ENCODE results near the gene YPEL4. TPM values are rescaled to one million over a fixed set of nuclear protein-coding genes. Genes with fewer than 3 reads are reported as not detected.

Gene YPEL4
- total RNA-seq, 1 experiment from 2014 or later = 0.32 TPM

DNA sequence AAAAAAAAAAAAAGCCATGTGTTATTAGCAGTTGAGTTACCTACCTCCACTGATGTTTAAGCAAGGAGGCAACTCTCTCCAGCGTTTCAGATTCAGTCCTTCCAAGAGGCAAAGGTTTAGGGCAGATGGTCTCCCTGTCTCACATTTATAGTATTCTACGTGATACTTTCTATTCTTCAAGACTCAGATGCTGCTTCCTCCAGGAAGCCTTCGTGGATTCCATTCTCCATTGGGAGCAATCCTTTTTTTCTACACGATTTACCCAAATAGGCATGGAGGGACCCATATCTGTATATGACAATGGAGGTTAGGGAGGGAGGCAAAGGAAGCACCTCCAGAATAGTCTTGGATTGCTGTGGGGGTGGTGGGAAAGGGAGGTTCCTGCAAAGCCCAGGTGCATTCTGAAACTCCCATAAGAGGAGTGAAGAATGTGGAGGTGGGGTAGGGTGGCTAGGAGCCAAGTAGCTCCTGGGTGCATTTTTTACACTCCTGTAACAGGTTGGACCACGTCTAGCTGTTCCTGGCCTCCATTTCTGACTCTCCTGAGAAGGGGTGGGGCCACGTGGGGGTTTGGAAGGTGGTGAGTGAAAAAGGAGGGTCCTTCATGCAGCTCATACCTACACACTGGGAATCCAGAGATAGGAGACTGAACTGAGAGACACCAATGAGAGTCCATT, 16.2 kb downstream of the YPEL4 start:
- Histone ChIP-seq H3K9ac (ENCODE audit: low read length) (no peak overlapping the region), H4K20me1 (ENCODE audit: insufficient read depth) (no peaks in the 10 kb centered on the region), H2AFZ (ENCODE audit: low read depth, low read length, poor library complexity, severe bottlenecking) (no peak overlapping the region), H3K79me2 (ENCODE audit: insufficient read depth, low read length) (peaks cover 1% of the 10 kb centered on the region; the same call in 1 of the 2 replicates), H3K4me2 (ENCODE audit: low read length) (no peak overlapping the region), H3K4me3 (replicated peaks in 1 of 2; ENCODE audit: low read depth in 1 of 2, low read length in 2 of 2) (no peak overlapping the region), H3K27ac (ENCODE audit: low read depth, low read length) (no peak overlapping the region), H3K9me3 (ENCODE audit: control insufficient read depth in 1 of 2, insufficient read depth in 1 of 2, low read depth in 1 of 2, low read length in 2 of 2) (no peaks in the 10 kb centered on the region), H3K27me3 (ENCODE audit: insufficient read depth, low read length) (peaks cover 13% of the 10 kb centered on the region; the same call in 1 of the 2 replicates), H3K9me2 (ENCODE audit: insufficient read depth) (no peaks in the 10 kb centered on the region), H3K4me1 (ENCODE audit: control insufficient read depth in 1 of 2, insufficient read depth in 2 of 2, low read length in 2 of 2) (peaks cover 0 to 17% of the 10 kb centered on the region in 2 experiments; a peak in 2 of 4 replicates), H3K36me3 (ENCODE audit: control insufficient read depth in 1 of 2, insufficient read depth in 2 of 2, low read length in 2 of 2) (no peaks in the 10 kb centered on the region)
- CTCF ChIA-PET = interaction anchor here (0.7 kb wide), 1 partner anchor 11 kb away, joined by 3 read pairs; no protein-coding TSS in a partner anchor
- TF ChIP-seq MAX (IDR thresholded peaks at IDR 0.05) (no peak), TCF7L2 (IDR thresholded peaks at IDR 0.05; ENCODE audit: borderline replicate concordance, extremely low read depth, insufficient read depth, insufficient read length) (no peak), POLR2A (IDR thresholded peaks at IDR 0.05; ENCODE audit: borderline replicate concordance, extremely low read depth, insufficient read depth, insufficient read length) (no peak), ELF1 (IDR thresholded peaks at IDR 0.05; ENCODE audit: borderline replicate concordance, low read depth) (no peak), EZH2phosphoT487 (IDR thresholded peaks at IDR 0.05; ENCODE audit: borderline replicate concordance) (no peak), EZH2 (IDR thresholded peaks at IDR 0.05) (no peak), JUND (IDR thresholded peaks at IDR 0.05) (no peak), CBX3 (IDR thresholded peaks at IDR 0.05; ENCODE audit: low read depth) (no peak), CTCF (IDR thresholded peaks at IDR 0.05 in 2 of 3, conservative IDR thresholded peaks at IDR 0.05 in 1 of 3; ENCODE audit: borderline replicate concordance in 1 of 3, insufficient read depth in 1 of 3, low read depth in 2 of 3, low read length in 2 of 3) (no peak), YY1 (IDR thresholded peaks at IDR 0.05; ENCODE audit: extremely low read depth, insufficient replicate concordance, low read depth, low read length) (no peak), SP1 (IDR thresholded peaks at IDR 0.05; ENCODE audit: low read depth) (no peak), POLR2AphosphoS5 (IDR thresholded peaks at IDR 0.05; ENCODE audit: low read depth, low read length) (no peak), ZFX (IDR thresholded peaks at IDR 0.05) (no peak), FOSL1 (IDR thresholded peaks at IDR 0.05; ENCODE audit: low read depth) (no peak), CEBPB (IDR thresholded peaks at IDR 0.05; ENCODE audit: low read depth) (no peak)
- TF ChIP-seq, protein P1, sequence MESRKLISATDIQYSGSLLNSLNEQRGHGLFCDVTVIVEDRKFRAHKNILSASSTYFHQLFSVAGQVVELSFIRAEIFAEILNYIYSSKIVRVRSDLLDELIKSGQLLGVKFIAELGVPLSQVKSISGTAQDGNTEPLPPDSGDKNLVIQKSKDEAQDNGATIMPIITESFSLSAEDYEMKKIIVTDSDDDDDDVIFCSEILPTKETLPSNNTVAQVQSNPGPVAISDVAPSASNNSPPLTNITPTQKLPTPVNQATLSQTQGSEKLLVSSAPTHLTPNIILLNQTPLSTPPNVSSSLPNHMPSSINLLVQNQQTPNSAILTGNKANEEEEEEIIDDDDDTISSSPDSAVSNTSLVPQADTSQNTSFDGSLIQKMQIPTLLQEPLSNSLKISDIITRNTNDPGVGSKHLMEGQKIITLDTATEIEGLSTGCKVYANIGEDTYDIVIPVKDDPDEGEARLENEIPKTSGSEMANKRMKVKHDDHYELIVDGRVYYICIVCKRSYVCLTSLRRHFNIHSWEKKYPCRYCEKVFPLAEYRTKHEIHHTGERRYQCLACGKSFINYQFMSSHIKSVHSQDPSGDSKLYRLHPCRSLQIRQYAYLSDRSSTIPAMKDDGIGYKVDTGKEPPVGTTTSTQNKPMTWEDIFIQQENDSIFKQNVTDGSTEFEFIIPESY (IDR thresholded peaks at IDR 0.05; ENCODE audit: extremely low read depth, insufficient replicate concordance, low read length) = no peak
- intact Hi-C loops (cut with micrococcal nuclease) = no loop called here
- no peak for DNase-seq (ENCODE audit: low read depth, low spot score)
- POLR2A ChIA-PET = interaction anchor here (0.7 kb wide), 1 partner anchor 26 kb away, joined by 3 read pairs; no protein-coding TSS in a partner anchor
- BruUV-seq (replicated peaks) = no TSS peak
- ATAC-seq = no peak
- RAD21 ChIA-PET (ENCODE audit: low non-redundant PET in 1 of 2, low total read pairs in 2 of 2, uncharacterized antibody in 2 of 2, unreplicated experiment in 2 of 2) = no interaction called here

All from HCT116 (cell line).